Eye (tissue), 1 donor: ENCODE data around the gene SLC35F2.
A peak's percentile ranks its signal among the peaks of the same experiment; 100 is the strongest.
"Not testable (repeated sequence)": the region's sequence is repeated elsewhere in the genome, so short reads cannot be mapped to it uniquely, and the experiment has no call there.

Experiments used
- DNase-seq: peaks from one replicate; pipeline ENCODE4 v3.0.0-alpha.2; 2015

SLC35F2 gene, protein sequence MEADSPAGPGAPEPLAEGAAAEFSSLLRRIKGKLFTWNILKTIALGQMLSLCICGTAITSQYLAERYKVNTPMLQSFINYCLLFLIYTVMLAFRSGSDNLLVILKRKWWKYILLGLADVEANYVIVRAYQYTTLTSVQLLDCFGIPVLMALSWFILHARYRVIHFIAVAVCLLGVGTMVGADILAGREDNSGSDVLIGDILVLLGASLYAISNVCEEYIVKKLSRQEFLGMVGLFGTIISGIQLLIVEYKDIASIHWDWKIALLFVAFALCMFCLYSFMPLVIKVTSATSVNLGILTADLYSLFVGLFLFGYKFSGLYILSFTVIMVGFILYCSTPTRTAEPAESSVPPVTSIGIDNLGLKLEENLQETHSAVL

DNA sequence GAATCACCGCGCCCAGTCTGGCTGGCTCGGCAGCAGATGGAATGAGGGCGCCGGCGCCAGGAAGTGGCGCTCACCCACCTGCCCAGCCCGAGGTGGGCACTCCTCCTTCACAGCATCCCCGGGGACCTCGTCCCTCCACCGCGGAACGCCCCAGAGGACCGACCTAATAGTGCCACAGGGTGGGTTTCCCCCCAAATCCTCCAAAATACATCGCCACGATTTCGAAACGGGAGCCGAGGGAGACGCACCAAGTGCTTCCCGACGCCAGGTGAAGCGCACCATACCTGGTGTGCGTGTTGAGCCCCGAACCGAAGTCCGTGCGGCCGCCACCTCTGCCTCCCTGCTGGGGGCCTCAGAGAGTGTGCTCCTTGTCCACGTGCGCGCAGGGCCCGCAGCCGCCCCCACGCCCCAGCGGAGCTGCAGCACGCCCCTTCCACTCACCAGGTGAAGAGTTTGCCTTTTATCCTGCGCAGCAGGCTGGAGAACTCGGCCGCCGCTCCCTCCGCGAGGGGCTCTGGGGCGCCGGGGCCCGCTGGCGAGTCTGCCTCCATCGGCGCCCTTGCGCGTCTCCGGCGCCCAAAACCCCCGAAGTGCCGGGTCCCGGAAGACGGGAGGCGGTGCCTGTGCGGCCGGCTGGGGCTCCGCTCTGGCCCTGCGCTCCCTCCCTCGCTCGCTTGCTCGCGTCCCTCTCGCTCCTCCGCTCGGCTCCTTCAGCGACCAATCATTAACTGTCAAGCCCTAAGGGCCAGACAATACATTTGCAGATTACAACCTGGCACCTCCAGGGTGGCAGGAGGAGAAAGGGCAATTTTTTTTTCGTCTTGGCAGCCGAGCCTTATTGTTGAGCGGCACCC, at the start of gene SLC35F2:
Gene SLC35F2, minus strand, starts transcription at position 571 of the 854 bp plus-strand sequence. Its CDS starts 20 bp downstream, at position 551.
- peak; percentile 84 for DNase-seq

DNA sequence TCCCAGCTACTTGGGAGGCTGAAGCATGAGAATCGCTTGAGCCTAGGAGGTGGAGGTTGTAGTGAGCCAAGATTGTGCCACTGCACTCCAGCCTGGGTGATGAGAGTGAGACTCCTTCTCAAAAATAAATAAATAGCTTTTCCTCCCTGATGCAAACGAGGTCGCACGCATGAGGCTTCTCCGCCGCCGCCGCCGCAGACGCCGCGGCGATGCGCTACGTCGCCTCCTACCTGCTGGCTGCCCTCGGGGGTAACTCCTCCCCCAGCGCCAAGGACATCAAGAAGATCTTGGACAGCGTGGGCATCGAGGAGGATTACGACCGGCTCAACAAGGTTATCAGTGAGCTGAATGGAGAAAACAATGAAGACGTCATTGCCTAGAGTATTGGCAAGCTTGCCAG, 49.6 kb upstream of the SLC35F2 start:
- no peak for DNase-seq

DNA sequence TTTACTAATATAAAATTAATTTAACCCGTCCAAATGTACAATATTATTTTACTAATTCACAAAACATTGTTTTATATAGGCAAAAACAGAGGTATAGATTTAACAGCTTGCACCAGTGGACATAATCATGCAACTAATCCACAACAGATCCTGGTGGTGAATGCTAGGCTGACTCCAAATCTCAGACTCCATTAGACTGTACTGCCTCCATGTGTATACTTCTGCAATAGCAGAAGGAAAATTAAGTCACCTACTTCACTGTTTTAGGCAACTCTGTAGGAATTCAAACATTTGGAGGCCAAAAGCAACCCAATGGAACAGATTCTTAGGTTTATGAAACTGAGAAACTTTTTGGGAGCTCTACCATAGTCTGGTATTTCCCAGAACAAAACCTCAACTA, 39.7 kb upstream of the SLC35F2 start:
- peak; percentile 5 for DNase-seq

DNA sequence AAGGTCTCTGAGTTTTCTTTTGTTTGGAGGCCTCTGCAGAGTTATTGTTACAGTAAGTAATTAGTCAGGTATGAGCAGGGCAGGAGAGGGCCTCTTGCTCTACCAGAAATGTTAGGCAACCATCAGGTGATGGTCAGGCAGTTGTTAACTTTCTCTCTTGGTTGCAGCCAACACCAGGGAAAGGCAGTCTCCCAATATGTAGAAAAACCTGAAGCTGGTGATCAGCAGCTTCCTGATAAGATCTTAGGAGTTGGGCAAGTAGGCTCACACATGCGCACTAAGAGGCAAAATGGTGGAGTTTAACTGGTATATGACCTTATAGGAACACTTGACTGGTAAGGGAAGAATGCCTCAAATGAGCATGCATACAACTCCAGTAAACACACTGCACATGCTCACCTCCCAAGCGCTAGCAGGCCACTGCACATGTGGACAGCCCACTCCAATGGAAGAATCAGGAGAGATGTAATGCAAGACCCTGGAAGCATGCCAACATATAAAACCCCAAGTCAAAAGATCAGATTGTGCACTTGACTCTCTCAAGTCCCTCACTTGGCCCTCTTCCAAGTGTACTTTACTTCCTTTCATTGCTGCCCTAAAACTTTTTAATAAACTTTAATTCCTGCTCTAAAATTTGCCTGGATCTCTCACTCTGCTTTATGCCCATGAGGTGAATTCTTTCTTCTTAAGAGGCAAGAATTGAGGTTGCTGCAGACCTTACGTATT, 23.7 kb upstream of the SLC35F2 start:
- DNase-seq: no peak

DNA sequence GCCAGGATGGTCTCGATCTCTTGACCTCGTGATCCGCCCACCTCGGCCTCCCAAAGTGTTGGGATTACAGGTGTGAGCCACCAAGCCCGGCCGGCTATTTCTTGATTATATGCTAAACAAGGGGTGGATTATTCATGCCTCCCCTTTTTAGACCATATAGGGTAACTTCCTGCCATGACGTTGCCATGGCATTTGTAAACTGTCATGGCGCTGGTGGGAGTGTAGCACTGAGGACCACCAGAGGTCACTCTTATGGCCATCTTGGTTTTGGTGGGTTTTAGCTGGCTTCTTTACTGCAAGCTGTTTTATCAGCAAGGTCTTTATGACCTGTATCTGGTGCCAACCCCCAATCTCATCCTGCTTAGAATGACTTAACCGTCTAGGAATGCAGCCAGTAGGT, 22.9 kb upstream of the SLC35F2 start:
- DNase-seq: not testable (repeated sequence)

DNA sequence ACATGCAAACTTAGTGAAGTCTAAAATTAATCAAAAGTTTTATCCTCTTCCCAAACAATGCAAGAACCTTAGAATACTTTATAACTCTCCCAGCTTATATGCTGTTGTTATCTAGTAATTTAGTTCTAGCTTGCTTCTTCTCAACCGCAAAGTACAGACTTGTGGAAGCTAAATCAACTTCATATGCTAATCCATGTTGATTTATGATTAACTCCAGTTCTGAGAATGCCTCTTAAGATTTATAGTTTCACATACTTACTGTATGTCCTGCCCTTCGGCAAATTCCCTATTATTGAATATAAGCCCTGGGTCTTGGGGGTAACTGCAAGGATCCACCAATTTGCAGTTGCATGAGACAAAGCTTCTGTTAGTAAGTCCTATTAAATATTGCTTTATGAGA, 17.6 kb upstream of the SLC35F2 start:
- DNase-seq: no peak

DNA sequence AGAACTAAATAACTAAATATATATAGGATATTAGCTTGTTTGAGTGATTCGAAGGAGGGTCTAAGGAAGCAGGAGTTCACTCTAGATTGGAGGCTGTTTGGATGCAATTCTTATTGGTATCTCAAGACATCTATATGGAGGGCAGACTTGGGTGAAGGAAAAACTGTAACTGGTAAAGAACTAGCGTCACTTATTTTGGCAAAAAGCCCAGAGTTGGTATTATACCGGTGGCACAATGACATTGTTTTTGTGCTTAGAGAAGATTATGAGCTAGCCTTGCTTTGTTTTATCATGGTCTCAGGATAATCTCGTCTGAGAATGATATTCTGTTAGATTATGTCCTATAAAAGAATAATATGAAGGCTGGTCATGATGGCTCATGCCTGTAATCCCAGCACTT, 6.0 kb upstream of the SLC35F2 start:
- no peak for DNase-seq

DNA sequence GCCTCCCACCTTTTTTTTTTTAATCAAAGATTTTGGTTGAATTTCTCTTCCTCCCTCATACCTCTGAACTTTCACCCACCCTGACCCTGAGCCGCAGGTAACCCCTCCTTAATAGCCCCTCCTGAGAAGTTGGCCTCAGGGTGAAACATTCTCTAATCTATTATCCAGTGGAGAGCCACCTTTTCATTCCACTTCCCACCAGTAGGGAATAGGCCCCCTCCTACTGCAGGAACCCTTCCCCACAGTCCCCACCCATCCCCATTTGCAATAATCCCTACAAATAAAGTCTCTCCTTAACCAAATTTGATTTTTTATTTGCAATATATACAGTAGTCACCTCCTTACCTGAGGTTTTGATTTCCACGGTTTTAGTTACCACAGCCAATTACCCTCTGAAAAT, 2.1 kb upstream of the SLC35F2 start:
- no peak for DNase-seq

DNA sequence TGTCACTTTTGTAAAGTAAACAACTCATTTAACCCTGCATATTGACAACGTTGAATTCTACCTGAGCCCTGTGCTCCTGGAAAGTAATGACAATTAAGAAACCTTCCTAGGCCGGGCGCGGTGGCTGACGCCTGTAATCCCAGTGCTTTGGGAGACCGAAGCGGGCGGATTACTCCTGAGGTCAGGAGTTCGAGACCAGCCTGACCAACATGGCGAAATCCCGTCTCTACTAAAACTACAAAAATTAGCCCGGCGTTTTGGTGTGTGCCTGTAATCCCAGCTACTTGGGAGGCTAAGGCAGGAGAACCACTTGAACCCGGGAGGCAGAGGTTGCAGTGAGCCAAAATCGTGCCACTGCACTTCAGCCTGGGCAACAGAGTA, 1.6 kb upstream of the SLC35F2 start:
- DNase-seq: not testable (repeated sequence)

DNA sequence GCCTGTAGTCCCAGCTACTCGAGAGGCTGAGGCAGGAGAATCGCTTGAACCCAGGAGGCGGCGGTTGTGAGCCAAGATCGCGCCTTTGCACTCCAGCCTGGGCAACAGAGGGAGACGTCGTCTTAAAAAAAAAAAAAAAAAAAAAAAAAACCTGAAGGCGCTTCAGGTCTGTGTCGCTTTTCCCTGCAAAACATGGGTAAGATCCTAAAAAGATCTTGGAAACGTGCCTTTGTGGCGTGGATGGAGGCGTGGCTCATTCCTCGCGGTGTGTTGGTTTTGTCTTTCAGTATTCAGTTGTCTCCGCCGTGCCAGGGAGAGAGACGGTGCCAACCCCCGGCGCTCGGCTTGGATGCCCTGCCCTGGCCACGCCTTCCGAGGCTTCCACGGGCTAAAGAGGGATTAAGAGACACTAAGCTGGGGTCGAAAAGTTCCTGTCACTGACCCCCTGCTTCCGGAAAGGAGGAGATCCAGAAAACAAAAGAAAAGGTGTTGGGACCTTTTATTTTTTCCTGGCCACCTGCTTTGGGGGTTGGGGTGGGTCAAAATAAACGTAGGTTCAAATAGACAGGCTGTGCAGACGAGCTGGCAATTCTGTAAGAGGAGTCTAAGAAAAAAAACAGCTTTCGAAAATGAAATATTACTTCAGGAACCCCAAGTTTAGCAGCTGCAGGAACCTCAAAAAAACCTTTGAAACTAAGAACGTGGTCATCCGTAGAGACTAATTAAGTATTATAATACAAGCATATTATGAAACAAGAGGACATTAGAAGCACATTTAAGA, 1.1 kb upstream of the SLC35F2 start:
- peak; percentile 44 for DNase-seq

DNA sequence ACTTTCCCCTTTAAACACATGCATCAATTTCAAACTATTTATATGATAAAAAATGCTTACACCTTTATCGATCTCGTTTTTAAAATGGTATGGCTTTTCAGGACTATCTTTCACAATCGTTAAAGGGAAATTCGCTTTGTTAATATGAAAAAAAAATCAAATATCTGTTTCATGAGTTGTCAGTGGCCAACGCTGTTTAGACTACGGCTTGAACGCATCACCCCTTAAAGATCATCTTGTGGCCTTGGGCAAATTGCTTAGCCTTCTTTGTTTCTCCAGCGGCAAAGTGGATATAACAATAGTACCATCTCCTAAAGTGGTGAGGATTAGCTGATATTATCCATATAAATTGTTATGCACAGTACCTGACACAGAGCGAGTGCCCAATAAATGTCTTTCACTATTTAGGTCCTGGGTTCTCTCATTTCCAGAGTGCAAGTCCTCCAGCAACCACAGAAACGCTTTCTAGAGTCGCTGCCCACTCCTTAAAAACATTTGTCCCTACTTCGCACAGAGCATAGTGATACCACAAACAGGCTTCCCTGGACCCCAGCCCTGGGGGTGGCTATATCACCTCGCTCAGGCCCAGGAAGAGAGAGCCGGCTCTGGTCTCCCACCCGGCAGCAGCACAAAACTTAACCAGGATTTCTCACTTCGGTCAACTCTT, 904 bp downstream of the SLC35F2 start:
- peak; percentile 48 for DNase-seq

DNA sequence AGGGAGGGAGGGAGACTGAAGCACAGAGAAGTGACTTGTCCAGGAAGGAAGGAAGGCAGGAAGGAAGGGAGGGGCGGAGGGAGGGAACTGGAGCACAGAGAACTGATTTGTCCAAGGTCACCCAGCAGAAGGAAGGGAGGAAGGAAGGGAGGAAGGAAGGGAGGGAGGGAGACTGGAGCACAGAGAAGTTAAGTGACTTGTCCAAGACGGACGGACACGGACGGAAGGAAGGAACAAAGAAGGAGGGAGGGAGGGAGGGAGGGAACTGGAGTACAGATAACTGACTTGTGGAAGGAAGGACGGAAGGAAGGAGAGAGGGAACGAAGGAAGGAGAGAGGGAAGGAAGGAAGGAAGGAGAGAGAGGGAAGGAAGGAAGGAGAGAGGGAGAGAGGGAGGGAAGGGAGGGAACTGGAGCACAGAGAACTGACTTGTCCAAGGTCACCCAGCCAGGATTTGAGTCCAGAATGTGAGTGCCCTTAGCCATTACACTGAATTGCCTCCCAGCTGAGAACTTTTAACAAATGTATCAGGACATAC, 1.5 kb downstream of the SLC35F2 start:
- no peak for DNase-seq

DNA sequence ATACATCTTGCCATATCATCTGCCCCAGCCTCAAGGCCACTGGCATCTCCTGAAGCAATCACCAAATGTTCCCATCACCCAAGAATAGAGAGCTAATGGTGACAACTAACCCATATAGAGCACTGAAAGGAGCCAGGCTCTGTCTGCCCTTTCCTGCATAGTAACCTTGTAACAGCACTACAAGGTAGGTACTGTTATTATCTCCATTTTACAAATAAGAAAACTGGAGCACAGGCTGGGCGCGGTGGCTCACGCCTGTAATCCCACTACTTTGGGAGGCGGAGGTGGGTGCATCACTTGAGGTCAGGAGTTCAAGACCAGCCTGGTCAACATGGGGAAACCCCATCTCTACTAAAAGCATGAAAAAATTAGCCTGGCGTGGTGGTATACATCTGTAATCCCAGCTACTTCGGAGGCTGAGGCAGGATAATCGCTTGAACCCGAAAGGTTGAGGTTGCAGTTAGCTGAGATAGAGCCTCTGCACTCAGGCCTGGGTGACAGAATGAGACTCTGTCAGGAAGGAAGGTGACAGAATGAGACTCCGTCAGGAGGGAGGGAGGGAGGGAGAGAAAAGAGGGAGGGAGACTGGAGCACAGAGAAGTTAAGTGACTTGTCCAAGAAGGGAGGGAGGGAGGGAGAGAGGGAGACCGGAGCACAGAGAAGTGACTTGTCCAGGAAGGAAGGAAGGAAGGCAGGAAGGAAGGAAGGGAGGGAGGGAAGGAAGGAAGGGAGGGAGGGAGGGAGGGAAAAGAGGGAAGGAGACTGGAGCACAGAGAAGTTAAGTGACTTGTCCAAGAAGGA, 2.2 kb downstream of the SLC35F2 start:
- no peak for DNase-seq

DNA sequence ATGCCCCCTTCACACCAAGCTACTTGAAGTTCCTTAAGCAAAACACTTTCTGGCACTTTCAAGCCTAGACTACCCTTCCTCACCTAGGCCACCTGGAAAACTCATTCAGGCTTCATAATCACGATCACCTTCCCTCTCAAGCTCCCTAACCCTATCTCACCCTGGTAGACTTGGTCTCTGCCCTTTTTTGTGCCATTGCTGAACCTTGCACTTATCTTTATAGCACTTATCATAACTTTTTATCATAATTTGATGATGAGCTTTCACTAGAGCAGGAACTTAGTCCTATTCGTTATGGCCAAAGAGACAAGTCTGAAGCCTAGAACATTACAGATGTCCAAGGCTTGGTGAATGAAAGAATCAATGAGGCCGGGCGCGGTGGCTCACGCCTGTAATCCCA, 5.5 kb downstream of the SLC35F2 start:
- no peak for DNase-seq

DNA sequence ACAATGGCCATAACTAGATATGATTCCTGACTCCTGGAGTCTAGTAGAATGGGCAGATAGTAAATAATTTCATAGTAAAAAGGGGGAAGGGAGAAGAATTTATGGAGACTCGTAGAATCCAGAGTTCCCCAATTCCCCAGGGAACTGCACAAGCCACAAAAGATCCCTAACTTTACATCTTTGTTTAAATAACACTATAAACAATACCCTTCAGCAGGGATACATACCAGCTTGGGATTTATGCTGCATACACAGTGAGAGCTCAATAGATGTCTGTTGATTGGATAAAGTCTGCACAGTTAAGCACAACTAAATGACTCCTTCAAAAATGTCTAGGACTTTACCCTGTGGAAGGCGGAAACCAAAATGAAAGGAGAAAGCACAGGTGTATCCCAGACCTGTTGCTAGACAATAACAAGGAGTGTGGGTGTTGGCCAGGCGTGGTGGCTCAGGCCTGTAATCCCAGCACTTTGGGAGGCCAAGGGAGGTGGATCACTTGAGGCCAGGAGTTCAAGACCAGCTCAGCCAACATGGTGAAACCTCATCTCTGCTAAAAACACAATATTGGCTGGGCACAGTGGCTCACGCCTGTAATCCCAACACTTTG, 6.8 kb downstream of the SLC35F2 start:
- DNase-seq: no peak

DNA sequence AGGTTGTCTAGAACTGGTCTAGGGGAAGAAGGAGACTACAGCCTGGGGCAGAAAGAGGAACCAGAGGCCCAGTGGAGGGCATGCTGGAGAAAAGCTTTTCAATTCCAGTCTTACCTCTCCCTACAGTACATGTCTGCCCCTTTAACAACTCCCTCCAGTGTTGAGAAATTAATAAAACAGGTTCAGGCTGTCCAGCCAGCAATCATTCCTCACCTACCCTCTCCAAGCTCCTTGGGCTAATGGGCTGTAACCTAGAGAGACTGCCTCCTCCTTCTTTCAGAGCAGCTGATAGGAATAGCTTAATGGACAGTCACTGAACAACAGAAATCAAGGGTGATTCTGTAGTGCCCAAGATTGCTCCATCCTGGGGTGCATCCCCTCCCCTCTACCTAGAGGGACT, 8.8 kb downstream of the SLC35F2 start:
- no peak for DNase-seq

DNA sequence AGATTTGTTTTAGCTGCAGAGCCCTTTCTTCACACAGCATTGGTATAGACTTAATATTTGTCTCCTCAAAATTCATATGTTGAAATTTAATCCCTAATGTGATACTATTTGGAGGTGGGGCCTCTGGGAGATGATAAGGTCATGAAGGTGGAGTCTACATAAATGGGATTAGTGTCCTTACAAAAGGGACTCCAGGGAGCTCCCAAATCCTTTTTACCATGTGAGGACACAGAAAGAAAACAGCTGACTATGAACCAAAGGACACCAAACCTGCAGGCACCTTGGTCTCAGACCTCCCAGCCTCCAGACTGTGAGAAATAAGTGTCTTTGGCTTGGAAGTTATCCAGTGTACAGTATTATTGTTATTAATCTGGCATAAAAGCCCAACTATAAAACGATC, 10.2 kb downstream of the SLC35F2 start:
- no peak for DNase-seq

DNA sequence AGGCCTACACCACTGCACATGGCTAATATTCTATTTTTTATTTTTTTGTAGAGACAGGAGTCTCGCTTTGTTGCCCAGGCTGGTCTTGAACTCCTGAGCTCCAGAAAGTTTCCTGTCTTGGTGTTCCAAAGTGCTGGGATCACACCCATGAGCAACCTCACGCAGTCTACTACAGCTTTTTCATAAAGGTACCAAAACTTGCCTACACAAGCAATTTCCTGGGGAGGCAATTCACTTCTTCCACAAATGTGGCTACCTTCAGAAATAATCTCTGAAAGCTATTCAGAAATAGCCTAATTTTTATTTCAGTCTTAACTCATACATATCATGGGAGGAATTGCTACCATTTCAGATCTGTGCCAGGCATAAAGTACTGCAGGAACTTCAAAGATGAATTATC, 11.4 kb downstream of the SLC35F2 start:
- no peak for DNase-seq

DNA sequence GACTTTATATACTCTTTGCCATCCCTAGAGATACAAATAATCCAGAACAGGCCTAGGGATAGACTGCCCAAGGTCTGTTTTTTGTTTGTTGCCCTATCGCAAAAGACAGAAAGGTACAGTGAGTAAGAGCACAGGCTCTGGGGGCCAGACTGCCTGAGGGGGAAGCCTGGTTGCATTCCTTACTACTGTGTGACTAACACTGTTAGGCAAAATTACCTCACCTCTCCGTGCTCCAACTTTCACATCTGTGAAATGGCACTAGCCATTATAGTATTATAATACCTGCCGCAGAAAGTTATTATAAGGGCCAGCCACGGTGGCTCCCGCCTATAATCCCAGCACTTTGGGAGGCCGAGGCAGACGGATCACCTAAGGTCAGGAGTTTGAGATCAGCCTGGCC, 14.5 kb downstream of the SLC35F2 start:
- no peak for DNase-seq

DNA sequence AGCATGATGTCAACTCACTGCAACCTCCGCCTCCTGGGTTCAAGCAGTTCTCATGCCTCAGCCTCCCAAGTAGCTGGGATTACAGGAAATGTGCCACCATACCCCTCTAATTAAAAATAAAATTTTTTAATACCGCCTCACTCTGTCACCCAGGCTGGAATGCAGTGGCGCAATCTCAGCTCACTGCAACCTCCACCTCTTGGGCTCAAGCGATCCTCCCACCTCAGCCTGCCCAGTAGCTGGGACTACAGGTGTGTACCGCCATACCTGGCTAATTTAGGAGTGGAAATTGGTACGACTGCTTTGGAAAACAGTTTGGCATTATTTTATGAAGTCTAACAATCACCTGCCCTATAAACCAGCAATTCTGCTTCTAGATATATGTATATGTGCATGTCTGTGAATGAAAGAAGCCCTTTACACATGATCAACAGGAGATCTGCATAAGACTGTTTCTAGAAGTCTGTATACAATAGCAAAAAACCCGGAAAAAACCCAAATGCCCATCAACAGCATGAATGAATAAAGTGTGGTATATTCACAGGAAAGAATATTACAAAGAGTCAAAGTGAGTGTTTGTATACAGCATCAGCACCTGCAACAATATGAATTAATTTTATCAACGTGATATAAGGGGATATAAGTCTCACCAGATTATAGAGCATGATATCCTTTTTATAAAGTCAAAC, 16.0 kb downstream of the SLC35F2 start:
- no peak for DNase-seq
